Epithelial cell of esophagus (primary cell): ENCODE results near the gene LASP1.

Experiments used
- DNase-seq: peaks from one replicate; pipeline ENCODE4 v3.0.0; 2010; ENCODE audit warnings: low read depth
- H3K4me3 ChIP-seq: 2 replicates; pipeline ENCODE4 v1.5.1; 2011; ENCODE audit warnings: mild to moderate bottlenecking, low read length, control low read depth
- TF ChIP-seq, protein P1 (sequence below): IDR thresholded peaks from 2 replicates; pipeline ENCODE4 v1.5.1; 2011; ENCODE audit warnings: low read depth, mild to moderate bottlenecking, low read length, control low read depth, inconsistent platforms; ENCODE audit not compliant: insufficient read depth; ENCODE audit errors: missing control alignments

The LASP1 gene

GRCh38 chr17:38970128-38970527, 100.3 kb downstream of the LASP1 start:
- TF ChIP-seq, protein P1, sequence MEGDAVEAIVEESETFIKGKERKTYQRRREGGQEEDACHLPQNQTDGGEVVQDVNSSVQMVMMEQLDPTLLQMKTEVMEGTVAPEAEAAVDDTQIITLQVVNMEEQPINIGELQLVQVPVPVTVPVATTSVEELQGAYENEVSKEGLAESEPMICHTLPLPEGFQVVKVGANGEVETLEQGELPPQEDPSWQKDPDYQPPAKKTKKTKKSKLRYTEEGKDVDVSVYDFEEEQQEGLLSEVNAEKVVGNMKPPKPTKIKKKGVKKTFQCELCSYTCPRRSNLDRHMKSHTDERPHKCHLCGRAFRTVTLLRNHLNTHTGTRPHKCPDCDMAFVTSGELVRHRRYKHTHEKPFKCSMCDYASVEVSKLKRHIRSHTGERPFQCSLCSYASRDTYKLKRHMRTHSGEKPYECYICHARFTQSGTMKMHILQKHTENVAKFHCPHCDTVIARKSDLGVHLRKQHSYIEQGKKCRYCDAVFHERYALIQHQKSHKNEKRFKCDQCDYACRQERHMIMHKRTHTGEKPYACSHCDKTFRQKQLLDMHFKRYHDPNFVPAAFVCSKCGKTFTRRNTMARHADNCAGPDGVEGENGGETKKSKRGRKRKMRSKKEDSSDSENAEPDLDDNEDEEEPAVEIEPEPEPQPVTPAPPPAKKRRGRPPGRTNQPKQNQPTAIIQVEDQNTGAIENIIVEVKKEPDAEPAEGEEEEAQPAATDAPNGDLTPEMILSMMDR: peak; percentile 10
- H3K4me3 ChIP-seq: no peak overlapping the region
- DNase-seq: no peak

DNA sequence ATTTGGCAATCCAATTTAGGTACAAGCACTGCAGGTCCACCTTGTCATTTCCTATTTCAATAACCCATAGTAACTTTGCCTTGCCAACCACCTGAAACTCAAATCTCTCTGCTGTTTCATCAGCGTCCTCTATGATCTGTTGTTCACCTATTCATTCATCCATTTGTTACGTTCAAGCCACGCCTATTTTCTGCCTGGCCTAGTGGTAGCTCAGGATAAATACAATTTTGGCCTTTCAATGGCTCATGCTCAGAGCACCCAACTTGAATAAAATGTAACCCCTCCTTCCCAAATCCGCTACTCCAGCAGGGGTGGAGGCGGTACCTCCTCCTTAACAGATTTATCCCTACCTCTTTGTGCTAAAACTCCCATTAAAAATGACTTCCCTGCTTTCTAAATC, 100.9 kb downstream of the LASP1 start:
- DNase-seq: peak; percentile 30
- TF ChIP-seq, protein P1: no peak
- no peak overlapping the region for H3K4me3 ChIP-seq
